Measurements from ENCODE around the gene TBX15.

The TBX15 gene

DNA sequence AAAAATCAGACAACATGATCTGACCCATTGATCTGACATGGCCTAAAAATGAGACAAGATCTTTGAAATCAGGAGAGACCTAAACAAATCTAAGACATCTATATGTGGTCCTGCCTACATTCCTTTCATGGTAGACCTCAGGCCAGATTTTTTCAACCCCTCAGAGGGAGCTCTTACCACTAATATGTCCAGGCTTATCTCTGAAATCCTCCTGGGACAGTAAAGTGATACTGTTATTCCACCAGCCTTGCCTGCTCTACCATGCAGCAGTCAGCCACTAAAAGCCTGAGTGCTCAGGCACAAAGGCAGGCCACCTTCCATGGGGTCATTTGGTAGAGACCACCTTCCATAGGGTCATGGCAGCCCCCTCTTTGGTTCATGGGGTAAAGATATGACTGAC, 126.9 kb downstream of the TBX15 start:
- Histone ChIP-seq H4K20me1 (ENCODE audit: low read depth, low read length) (no peaks in the 10 kb centered on the region), H3K27me3 (ENCODE audit: low read length) (no peaks in the 10 kb centered on the region), H3K36me3 (ENCODE audit: low read length) (no peaks in the 10 kb centered on the region), H2AFZ (ENCODE audit: low read depth, low read length, severe bottlenecking) (no peak overlapping the region), H3K27ac (ENCODE audit: low read depth, low read length) (no peak overlapping the region), H3K9me3 (ENCODE audit: insufficient read depth, low read length) (no peaks in the 10 kb centered on the region), H3F3A (ENCODE audit: insufficient read depth) (no peaks in the 10 kb centered on the region), H3K4me2 (ENCODE audit: low read depth, low read length, poor library complexity, severe bottlenecking) (no peak overlapping the region), H3K79me2 (ENCODE audit: insufficient read depth, low read length) (no peaks in the 10 kb centered on the region), H3K9ac (ENCODE audit: low read length) (no peak overlapping the region), H3K9me2 (replicated peaks; ENCODE audit: insufficient read depth, low read length) (no peaks in the 10 kb centered on the region), H3K4me3 (ENCODE audit: insufficient read depth, low read length, poor library complexity, severe bottlenecking) (no peak overlapping the region)
- TF ChIP-seq, protein P1, sequence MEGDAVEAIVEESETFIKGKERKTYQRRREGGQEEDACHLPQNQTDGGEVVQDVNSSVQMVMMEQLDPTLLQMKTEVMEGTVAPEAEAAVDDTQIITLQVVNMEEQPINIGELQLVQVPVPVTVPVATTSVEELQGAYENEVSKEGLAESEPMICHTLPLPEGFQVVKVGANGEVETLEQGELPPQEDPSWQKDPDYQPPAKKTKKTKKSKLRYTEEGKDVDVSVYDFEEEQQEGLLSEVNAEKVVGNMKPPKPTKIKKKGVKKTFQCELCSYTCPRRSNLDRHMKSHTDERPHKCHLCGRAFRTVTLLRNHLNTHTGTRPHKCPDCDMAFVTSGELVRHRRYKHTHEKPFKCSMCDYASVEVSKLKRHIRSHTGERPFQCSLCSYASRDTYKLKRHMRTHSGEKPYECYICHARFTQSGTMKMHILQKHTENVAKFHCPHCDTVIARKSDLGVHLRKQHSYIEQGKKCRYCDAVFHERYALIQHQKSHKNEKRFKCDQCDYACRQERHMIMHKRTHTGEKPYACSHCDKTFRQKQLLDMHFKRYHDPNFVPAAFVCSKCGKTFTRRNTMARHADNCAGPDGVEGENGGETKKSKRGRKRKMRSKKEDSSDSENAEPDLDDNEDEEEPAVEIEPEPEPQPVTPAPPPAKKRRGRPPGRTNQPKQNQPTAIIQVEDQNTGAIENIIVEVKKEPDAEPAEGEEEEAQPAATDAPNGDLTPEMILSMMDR (IDR thresholded peaks at IDR 0.05; ENCODE audit: insufficient read depth, low read length, poor library complexity, severe bottlenecking): no peak
- no peak for TF ChIP-seq EZH2phosphoT487 (conservative IDR thresholded peaks at IDR 0.05; ENCODE audit: low read length)

DNA sequence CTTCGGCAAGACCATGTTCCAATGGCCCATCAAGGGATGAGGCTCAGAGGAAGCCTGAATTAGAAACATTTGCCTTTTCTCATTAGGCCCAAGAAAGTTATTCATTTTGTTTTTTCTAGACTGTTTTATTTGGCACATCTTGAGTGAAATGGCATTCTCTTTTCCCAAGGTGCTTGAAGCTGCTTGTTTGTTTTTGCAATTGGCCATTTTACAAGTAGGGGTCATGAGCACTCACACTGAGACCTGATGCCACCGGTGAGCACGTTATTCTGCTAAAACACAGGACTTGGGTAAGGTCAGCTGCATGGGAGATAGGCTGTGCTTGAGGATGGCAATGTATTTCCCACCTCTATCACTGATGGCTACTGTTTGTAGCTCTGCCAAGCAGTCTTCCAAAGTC, 128.1 kb downstream of the TBX15 start:
- no peaks in the 10 kb centered on the region for H3K27me3 ChIP-seq (ENCODE audit: low read length)
- no peaks in the 10 kb centered on the region for H3K36me3 ChIP-seq (ENCODE audit: low read length)
- H3K4me2 ChIP-seq (ENCODE audit: low read depth, low read length, poor library complexity, severe bottlenecking): no peak overlapping the region
- no peaks in the 10 kb centered on the region for H3F3A ChIP-seq (ENCODE audit: insufficient read depth)
- no peaks in the 10 kb centered on the region for H3K9me3 ChIP-seq (ENCODE audit: insufficient read depth, low read length)
- no peaks in the 10 kb centered on the region for H3K79me2 ChIP-seq (ENCODE audit: insufficient read depth, low read length)
- H4K20me1 ChIP-seq (ENCODE audit: low read depth, low read length): no peaks in the 10 kb centered on the region
- H3K4me3 ChIP-seq (ENCODE audit: insufficient read depth, low read length, poor library complexity, severe bottlenecking): no peak overlapping the region
- H2AFZ ChIP-seq (ENCODE audit: low read depth, low read length, severe bottlenecking): no peak overlapping the region
- no peak overlapping the region for H3K9ac ChIP-seq (ENCODE audit: low read length)
- TF ChIP-seq, protein P1 (IDR thresholded peaks at IDR 0.05; ENCODE audit: insufficient read depth, low read length, poor library complexity, severe bottlenecking): no peak
- TF ChIP-seq EZH2phosphoT487 (conservative IDR thresholded peaks at IDR 0.05; ENCODE audit: low read length): no peak
- H3K9me2 ChIP-seq (replicated peaks; ENCODE audit: insufficient read depth, low read length): no peaks in the 10 kb centered on the region
- no peak overlapping the region for H3K27ac ChIP-seq (ENCODE audit: low read depth, low read length)

DNA sequence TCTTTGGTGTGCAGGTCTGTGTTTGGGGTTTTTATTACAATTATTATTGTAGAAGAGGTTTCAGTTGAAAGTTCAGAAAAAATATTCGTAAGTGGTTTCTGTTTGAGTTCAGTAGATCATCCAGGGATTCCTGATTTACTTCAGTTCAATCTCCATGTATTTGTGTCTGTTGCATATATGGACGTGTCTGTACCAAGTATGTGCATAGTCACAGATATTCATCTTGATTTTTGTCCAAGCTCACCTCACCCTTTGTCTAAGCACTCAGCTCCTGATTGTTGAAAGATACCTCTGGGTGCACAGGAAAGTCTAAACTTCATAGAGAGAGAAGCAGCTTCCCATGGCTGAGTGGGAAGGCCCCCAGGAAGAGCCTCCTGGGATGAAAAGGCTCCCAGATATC, 141.7 kb downstream of the TBX15 start:
- no peak overlapping the region for H3K4me3 ChIP-seq (ENCODE audit: insufficient read depth, low read length, poor library complexity, severe bottlenecking)
- no peaks in the 10 kb centered on the region for H3K79me2 ChIP-seq (ENCODE audit: insufficient read depth, low read length)
- H3K9me3 ChIP-seq (ENCODE audit: insufficient read depth, low read length): no peaks in the 10 kb centered on the region
- H3K36me3 ChIP-seq (ENCODE audit: low read length): no peaks in the 10 kb centered on the region
- no peaks in the 10 kb centered on the region for H3K9me2 ChIP-seq (replicated peaks; ENCODE audit: insufficient read depth, low read length)
- no peak overlapping the region for H3K4me2 ChIP-seq (ENCODE audit: low read depth, low read length, poor library complexity, severe bottlenecking)
- H3K9ac ChIP-seq (ENCODE audit: low read length): no peak overlapping the region
- H3K27ac ChIP-seq (ENCODE audit: low read depth, low read length): no peak overlapping the region
- no peak for TF ChIP-seq EZH2phosphoT487 (conservative IDR thresholded peaks at IDR 0.05; ENCODE audit: low read length)
- TF ChIP-seq, protein P1 (IDR thresholded peaks at IDR 0.05; ENCODE audit: insufficient read depth, low read length, poor library complexity, severe bottlenecking): no peak
- no peaks in the 10 kb centered on the region for H3K27me3 ChIP-seq (ENCODE audit: low read length)
- H2AFZ ChIP-seq (ENCODE audit: low read depth, low read length, severe bottlenecking): no peak overlapping the region
- no peaks in the 10 kb centered on the region for H3F3A ChIP-seq (ENCODE audit: insufficient read depth)
- H4K20me1 ChIP-seq (ENCODE audit: low read depth, low read length): no peaks in the 10 kb centered on the region

Data from SU-DHL-6 (cell line).